Stimulated activated CD4-positive, alpha-beta T cell treated with anti-CD3 and anti-CD28 coated beads, Interleukin-1b, Interleukin-23, amount 100 ng/mL, for 1 hour (primary cell): ENCODE measurements around the gene LETM1.

Source experiments
- DNase-seq, 2 donors: peaks; one replicate each; pipeline ENCODE4 v3.0.0-alpha.2; 2020; ENCODE audit warnings: low read depth in 2 of 2

Gene LETM1

DNA sequence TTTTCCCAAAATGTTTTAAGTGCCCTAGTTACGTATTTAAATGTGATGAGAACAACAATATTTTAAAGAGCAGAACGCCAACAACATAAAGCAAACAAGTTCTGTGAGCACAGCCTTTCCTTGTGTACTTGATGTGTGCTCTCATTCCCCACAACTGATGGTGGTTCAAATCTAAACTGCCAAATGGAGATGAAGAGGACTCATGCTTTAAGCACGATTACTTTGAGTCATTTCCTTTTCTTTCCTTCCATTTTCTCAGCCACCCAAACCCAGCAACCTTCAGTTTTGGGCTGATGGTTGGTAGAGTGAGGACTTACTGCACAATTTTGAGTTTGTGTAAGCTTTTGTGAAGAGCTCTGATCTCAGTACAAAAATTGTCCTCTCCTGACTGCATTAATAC lies 16.9 kb upstream of the LETM1 start:
- no peak for DNase-seq

DNA sequence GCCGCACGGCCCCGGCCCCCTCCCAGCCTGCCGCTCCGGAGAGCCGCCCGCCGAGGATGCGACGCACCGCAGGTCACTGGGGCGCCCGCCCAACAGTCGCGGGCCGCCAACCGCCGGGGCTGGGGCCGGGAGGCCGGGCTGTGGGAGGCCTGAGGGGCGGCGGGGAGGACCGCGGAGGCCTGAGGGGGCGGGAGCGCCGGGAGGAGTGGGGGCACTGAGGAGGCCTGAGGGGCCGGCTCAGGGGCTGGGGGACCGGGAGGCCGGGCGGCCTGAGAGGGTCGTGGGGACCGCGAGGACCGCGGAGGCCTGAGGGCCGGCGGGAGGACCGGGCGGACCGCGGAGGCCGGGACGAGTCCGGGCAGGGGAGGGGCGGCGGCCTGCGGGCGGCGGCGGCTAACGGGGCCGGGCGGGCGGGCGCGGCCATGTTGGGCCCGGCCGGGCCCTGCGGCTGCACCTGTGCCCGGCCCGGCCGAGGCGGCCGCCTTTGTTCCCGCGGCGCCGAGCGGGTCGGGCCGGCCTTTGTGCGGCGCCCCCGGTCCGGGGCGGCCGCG lies 15.6 kb upstream of the LETM1 start:
- no peak for DNase-seq

DNA sequence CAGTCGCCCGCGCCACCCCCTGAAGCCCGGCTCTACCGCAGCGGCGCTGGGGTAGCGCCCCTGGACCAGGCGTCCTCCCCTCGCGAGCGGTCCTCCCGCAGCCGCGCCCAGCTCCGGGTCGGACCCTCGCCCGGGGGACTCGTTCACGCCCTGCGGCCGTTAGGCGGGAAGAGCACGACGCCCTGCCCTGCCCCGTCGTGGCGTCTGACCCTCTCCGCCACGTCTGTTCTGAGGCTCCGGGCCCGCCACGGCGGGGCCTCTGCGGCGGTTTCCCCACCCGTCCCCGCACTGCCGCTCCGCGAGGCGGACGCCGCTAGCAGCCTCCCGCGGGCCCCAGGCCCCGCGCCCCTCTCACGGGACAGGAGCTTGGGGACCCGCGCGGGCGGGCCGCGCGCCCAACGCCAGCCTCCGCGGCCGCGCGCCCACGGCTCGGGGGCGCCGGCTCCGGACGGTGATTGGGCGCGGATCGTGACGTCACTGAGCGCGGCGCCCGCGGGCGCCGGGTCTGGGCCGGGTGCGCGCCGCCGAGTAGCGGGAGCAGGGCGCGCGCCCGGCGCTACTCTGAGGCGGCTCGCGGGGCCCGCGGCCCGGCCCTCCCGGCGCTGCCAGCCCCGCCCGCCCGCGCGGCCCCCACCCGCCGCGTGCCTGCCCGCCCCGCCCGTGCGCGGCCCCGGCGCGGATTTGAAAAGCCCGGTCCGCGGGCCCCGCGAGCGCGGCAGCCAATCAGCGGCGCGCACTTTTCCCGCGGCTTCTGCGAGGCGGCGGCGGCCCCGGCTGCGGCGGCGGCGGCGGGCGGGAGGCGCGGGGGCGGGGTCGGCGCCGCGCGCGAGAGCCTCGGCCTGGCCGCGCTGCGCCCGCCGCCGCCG lies 14.9 kb upstream of the LETM1 start, which contains the start of gene NSD2:
Gene NSD2, plus strand, starts transcription at position 816 of the 866 bp plus-strand sequence. CDS start 29,262 bp downstream, outside the sequence.
- peak; percentile 72 to 80 for DNase-seq

GRCh38 chr4:1870328-1870577 lies 14.3 kb upstream of the LETM1 start:
- DNase-seq = peak; percentile 56 to 66

DNA sequence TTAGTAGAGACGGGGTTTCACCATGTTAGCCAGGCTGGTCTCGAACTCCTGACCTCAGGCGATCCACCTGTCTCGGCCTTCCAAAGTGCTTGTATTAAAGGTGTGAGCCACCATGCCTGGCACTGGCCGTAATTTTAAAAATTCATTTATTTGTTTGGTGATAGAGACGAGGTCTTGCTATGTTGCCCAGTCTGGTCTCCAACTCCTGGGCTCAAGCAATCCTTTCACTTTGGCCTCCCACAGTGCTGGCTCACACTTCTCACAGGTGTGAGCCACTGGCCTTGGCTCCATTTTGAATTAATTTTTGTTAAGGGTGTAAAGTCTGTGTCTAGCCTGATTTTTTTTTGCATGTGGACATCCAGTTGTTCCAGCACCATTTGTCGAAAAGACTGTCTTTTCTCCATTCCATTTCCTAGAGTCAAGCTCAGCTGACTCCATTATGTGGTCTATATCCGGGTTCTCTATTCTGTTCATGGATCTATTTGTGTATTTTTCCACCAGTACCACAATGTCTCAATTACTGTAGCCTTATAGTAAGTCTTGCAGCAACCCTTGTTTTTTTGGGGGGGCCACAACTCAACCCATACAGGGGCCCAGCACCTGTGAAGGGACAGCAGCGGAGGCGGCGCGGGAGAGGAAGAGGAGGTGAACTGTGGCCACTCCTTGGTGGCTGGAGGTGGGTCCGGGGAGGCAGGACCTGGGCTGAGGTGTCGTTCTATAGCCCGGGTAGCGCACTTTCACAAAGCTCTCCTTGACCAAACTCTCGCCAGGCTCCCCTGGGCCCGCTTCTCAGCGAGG lies 13.8 kb upstream of the LETM1 start:
- no peak for DNase-seq

- no peak for DNase-seq
Measured at GRCh38 chr4:1868912-1869311, 13.0 kb upstream of the LETM1 start.

DNA sequence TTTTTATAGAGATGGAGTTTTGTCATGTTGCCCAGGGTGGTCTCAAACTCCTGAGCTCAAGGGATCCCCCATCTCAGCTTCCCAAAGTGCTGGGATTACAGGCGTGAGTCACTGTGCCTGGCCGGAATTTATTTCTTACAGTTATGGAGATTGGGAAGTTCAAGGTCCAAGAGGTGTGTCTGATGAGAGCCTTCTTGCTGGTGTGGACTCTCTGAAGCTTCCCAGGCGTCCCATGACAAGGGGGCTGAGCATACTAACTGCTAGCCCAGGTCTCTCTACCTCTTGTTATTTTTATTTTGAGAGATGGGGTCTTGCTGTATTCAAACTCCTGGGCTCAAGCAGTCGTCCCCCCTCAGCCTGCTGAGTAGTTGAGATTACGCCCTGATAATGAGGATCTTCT lies 12.3 kb upstream of the LETM1 start:
- no peak for DNase-seq

GRCh38 chr4:1866189-1866661 lies 10.3 kb upstream of the LETM1 start:
- no peak for DNase-seq

DNA sequence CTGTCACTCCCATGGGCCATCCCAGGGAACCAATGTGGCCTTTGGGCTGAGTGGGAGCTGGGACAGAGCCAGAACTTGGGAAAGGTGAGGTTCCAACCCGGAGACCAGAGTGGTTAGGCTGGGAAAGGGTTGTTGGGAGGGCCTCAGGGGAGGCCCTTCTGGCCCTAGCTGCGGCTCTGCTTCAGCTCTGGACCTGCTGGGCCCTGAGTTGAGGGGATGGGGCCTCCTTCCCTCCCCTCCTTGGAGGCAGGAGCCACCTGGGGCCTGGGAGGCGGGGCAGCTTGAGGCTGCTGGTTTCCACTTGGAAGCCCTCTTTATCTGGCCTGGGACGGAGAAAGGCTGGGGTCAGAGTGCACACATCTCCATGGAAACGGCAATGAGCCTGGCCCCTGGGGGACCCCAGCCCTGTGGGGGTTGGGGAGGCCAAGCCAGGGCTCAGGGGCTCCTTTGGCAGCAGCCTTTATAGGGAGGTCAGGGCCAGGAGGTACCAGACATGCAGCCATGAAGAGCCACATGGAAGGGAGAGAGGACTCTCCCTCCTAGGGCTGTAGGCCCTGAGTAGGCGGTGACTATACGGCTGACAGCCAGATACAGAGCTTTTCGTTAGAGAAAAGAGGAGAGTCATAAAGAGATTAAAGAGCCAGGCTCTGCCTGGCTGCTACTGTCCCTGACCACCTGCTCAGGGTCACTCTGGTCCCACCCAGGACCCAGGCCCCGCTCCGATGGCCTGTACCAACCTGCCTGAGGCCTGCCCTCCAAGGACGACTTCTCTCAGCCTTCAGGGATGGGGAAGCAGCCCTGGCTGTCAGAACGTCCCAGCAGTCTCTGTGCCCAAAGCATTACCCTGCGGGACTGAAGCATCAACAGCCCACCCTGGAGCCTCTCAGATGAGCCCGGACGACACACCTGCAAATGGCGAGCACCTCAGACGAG lies 8.4 kb upstream of the LETM1 start:
- no peak for DNase-seq

DNA sequence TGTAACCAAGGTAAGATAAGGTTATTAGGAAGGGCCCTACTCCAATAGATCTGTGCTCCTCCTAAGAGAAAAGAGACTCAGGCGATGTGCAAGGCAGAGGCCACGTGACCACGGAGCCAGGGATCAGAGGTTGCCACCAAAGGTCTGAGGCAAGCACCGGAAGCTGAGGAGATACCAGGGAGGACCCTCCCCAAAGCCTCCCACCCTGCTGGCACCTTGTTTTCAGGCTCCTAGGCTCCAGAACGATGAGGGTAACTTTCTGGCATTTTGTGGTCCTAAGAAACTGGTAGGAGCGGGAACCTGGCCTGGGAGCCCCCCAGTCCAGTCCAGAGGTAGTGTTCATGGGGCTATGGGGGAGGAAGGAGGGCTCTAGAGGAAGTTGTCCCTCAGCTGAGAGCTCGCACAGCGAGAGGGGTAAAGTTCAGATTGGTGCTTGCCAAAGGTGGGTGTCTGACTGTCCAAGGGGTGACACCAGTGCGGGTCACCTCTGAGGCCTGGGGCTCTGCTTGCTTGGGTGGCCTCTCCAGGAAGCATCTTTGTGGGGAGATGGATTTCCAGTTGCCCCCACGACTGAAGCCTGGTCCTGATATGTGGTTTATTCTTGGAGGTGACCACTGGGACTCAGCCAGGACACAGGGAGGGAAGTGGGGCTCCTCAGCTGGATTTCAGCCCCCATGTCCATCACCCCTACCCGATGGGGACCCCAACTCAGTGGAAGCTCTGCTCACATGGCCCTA lies 7.5 kb upstream of the LETM1 start:
- no peak for DNase-seq

- no peak for DNase-seq
Measured at GRCh38 chr4:1862961-1863296, 7.0 kb upstream of the LETM1 start.

- DNase-seq = no peak
Measured at GRCh38 chr4:1862055-1862911, 6.3 kb upstream of the LETM1 start.

- no peak for DNase-seq
Measured at GRCh38 chr4:1859389-1859753, 3.4 kb upstream of the LETM1 start.

DNA sequence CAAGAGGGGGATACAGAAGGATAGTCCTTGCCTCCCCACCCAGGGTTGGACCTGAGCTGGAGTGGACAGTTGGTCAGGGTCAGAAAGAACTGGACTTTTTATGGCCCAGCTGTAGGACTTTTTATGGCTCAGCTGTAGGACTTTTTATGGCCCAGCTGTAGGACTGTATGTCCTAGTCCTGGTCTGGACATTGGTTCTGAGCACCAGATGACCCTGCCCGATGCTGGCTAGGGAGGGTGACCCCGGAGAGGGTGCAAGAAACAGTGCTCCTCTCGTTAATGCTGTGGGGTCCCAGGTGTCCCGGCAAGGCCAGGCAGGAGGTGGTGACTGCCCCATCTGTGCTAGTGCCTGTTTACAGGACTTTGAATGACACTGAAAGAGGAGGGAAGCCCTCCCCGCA lies 2.0 kb upstream of the LETM1 start:
- DNase-seq = no peak

DNA sequence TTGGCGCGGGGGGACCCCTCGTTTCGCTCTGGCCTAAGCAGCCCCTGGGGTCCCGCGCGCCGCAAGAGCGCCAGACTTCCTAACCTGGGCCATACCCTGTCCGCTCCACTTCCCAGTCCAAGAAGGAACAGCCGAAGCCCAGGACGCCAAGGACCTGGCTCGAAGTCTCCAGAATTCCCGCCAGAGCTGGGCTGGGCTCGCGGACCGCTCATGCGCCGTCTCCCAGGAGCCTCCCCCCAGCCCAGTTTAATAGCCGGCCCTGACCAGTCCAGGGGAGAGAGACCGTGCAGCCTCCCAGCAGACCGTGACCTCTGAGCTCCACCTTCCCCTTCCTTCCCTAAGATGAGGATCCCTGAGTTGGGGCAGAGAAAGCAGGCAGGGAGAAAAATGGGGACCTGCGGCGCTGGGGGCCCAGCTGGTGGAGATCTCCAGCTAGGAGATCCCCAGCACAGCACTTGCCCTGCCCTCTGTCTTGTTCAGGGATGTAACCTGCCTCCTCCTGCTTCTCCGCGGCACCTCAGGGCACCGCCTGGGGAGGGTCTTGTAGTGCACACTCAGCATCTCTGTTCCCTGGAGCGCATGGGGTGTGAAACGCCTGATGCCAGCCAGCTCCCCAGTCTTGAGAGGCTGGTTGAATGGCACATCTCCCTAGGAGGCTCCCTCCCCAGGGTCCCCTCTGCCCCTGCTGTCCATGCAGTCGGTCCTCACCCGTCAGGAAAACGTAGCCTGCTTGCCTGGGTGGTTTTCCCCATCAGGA lies 1.2 kb upstream of the LETM1 start:
- no peak for DNase-seq

- no peak for DNase-seq
Measured at GRCh38 chr4:1855333-1856070, 454 bp downstream of the LETM1 start.

- DNase-seq = no peak
Measured at GRCh38 chr4:1854752-1855151, 1.2 kb downstream of the LETM1 start.

GRCh38 chr4:1852904-1853623 lies 2.9 kb downstream of the LETM1 start:
- DNase-seq = no peak
